Panc1 (cell line): ENCODE results near the gene RBM14.

Experiments
- CTCF ChIP-seq: fragments of 450-650 bp; IDR thresholded peaks from 2 replicates; pipeline ENCODE4 v1.5.1; 2017; ENCODE audit warnings: mild to moderate bottlenecking
- POLR2AphosphoS5 ChIP-seq: IDR thresholded peaks from 2 replicates; pipeline ENCODE4 v1.6.1; 2012; ENCODE audit warnings: mild to moderate bottlenecking, low read depth, low read length, moderate library complexity
- SIN3A ChIP-seq: IDR thresholded peaks from 2 replicates; pipeline ENCODE4 v1.6.1; 2012; ENCODE audit warnings: low read depth, mild to moderate bottlenecking, low read length, moderate library complexity, borderline replicate concordance; ENCODE audit not compliant: insufficient read depth

- TF ChIP-seq CTCF, result no peak
- no peak for TF ChIP-seq POLR2AphosphoS5
- TF ChIP-seq SIN3A, result no peak
Observed at GRCh38 chr11:66570079-66570849, 46.2 kb upstream of the RBM14 start.
